Neutrophil (primary cell): ENCODE data around the gene DMD.

Source experiments
- H3K27ac ChIP-seq: fragments of 200-600 bp; sonication (generic); 2 replicates; pipeline ENCODE4 v1.5.1; 2016; ENCODE audit warnings: mild to moderate bottlenecking, moderate library complexity
- H3K27me3 ChIP-seq: fragments of 200-600 bp; sonication (generic); 2 replicates; pipeline ENCODE4 v1.6.0; 2016; ENCODE audit warnings: mild to moderate bottlenecking
- H3K36me3 ChIP-seq: fragments of 200-600 bp; sonication (generic); 2 replicates; pipeline ENCODE4 v1.5.1; 2017
- H3K4me1 ChIP-seq, 2 experiments: fragments of 200-600 bp in 1 of 2; sonication (generic) in 1 of 2; 1 replicate in 1 of 2; 2 replicates in 1 of 2; pipeline versions ENCODE4 v1.5.1 to v1.6.1; 2013 to 2016; ENCODE audit warnings: low read depth in 1 of 2, low read length in 1 of 2, mild to moderate bottlenecking in 1 of 2, moderate library complexity in 1 of 2; ENCODE audit not compliant: control insufficient read depth in 1 of 2, insufficient read depth in 1 of 2
- H3K4me3 ChIP-seq, 2 experiments: fragments of 200-600 bp in 1 of 2; sonication (generic) in 1 of 2; 1 replicate in 1 of 2; 2 replicates in 1 of 2; pipeline ENCODE4 v1.5.1; 2013 to 2016; ENCODE audit warnings: low read depth in 1 of 2, low read length in 1 of 2, mild to moderate bottlenecking in 1 of 2, moderate library complexity in 1 of 2
- H3K9me3 ChIP-seq: fragments of 200-600 bp; sonication (generic); 2 replicates; pipeline ENCODE4 v1.5.1; 2016
- CTCF ChIP-seq: fragments of 200-600 bp; sonication (generic); IDR thresholded peaks from 2 replicates; pipeline ENCODE4 v1.5.1; 2016; ENCODE audit warnings: antibody characterized with exemption

DMD gene

GRCh38 chrX:31243804-31244203, 1967.5 kb downstream of the DMD start:
- TF ChIP-seq CTCF = no peak
- no peaks in the 10 kb centered on the region for H3K9me3 ChIP-seq
- H3K4me3 ChIP-seq = no peak overlapping the region
- no peak overlapping the region for H3K27ac ChIP-seq
- no peaks in the 10 kb centered on the region for H3K27me3 ChIP-seq
- no peaks in the 10 kb centered on the region for H3K36me3 ChIP-seq
- no peaks in the 10 kb centered on the region for H3K4me1 ChIP-seq

- Histone ChIP-seq H3K36me3 (no peaks in the 10 kb centered on the region), H3K9me3 (no peaks in the 10 kb centered on the region), H3K27me3 (no peaks in the 10 kb centered on the region), H3K4me1 (no peaks in the 10 kb centered on the region), H3K4me3 (no peak overlapping the region), H3K27ac (no peak overlapping the region)
- TF ChIP-seq CTCF = no peak
Measured at GRCh38 chrX:31240982-31241381, 1970.4 kb downstream of the DMD start.

GRCh38 chrX:31237189-31237588, 1974.2 kb downstream of the DMD start:
- no peaks in the 10 kb centered on the region for H3K27me3 ChIP-seq
- H3K9me3 ChIP-seq = no peaks in the 10 kb centered on the region
- no peak for TF ChIP-seq CTCF

DNA sequence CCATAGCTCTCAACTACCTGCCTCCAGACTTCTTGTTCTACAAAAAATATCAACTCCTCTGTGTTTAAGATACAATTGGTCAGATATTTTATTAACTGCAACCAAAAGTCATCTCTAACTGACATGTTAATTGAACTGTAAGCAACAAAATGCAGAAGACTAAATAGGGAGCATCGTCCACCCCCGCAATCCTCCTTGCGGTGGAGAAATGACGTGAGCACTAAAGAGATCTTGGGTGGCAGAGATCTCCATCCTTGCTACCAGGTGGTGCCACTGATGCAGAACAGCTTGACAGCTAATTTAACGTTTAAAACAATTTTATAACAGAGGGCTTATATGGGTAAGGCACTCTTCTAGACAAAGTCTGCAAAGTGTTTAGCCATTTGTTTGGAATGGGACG, 1975.1 kb downstream of the DMD start:
- H3K4me1 ChIP-seq = no peaks in the 10 kb centered on the region
- TF ChIP-seq CTCF = no peak
- no peaks in the 10 kb centered on the region for H3K36me3 ChIP-seq
- H3K4me3 ChIP-seq = no peak overlapping the region
- H3K9me3 ChIP-seq = no peaks in the 10 kb centered on the region
- no peaks in the 10 kb centered on the region for H3K27me3 ChIP-seq
- H3K27ac ChIP-seq = no peak overlapping the region

More at GRCh38 chrX:31237189-31237588, 1974.2 kb downstream of the DMD start:
- H3K4me1 ChIP-seq = no peaks in the 10 kb centered on the region
- no peak overlapping the region for H3K27ac ChIP-seq
- H3K4me3 ChIP-seq = no peak overlapping the region
- H3K36me3 ChIP-seq = no peaks in the 10 kb centered on the region

- Histone ChIP-seq H3K27me3 (no peaks in the 10 kb centered on the region), H3K27ac (no peak overlapping the region), H3K4me3 (no peak overlapping the region), H3K4me1 (no peaks in the 10 kb centered on the region), H3K9me3 (no peaks in the 10 kb centered on the region), H3K36me3 (no peaks in the 10 kb centered on the region)
- no peak for TF ChIP-seq CTCF
Measured at GRCh38 chrX:31233941-31234496, 1977.3 kb downstream of the DMD start.

- no peak for TF ChIP-seq CTCF
- Histone ChIP-seq H3K9me3 (no peaks in the 10 kb centered on the region), H3K4me3 (no peak overlapping the region), H3K4me1 (no peaks in the 10 kb centered on the region), H3K27me3 (no peaks in the 10 kb centered on the region), H3K36me3 (no peaks in the 10 kb centered on the region), H3K27ac (no peak overlapping the region)
Measured at GRCh38 chrX:31232506-31232905, 1978.8 kb downstream of the DMD start.
